T-helper 22 cell (primary cell): ENCODE results near the gene SF3A1.
A peak's percentile ranks its signal among the peaks of the same experiment; 100 is the strongest.

Source experiments
- DNase-seq: peaks from one replicate; pipeline ENCODE4 v3.0.0-alpha.2; 2020; ENCODE audit warnings: low read depth

SF3A1 gene

GRCh38 chr22:30325065-30325720 lies 31.5 kb downstream of the SF3A1 start:
- DNase-seq: no peak

- no peak for DNase-seq
Measured at GRCh38 chr22:30324014-30324730, 32.5 kb downstream of the SF3A1 start.

- DNase-seq: no peak
Measured at GRCh38 chr22:30323246-30323645, 33.4 kb downstream of the SF3A1 start.

GRCh38 chr22:30321461-30321860 lies 35.2 kb downstream of the SF3A1 start:
- no peak for DNase-seq

- DNase-seq: no peak
Measured at GRCh38 chr22:30320021-30320556, 36.6 kb downstream of the SF3A1 start.

GRCh38 chr22:30318799-30319419 lies 37.8 kb downstream of the SF3A1 start:
- DNase-seq: no peak

- no peak for DNase-seq
Measured at GRCh38 chr22:30317778-30318177, 38.9 kb downstream of the SF3A1 start.

GRCh38 chr22:30315962-30316576 lies 40.6 kb downstream of the SF3A1 start:
- no peak for DNase-seq

GRCh38 chr22:30314915-30315314 lies 41.8 kb downstream of the SF3A1 start:
- peak; percentile 69 for DNase-seq

GRCh38 chr22:30313527-30314363 lies 42.9 kb downstream of the SF3A1 start:
- no peak for DNase-seq

GRCh38 chr22:30312053-30312452 lies 44.6 kb downstream of the SF3A1 start:
- no peak for DNase-seq

- DNase-seq: no peak
Measured at GRCh38 chr22:30310881-30311771, 45.6 kb downstream of the SF3A1 start.

- no peak for DNase-seq
Measured at GRCh38 chr22:30309951-30310741, 46.5 kb downstream of the SF3A1 start.

GRCh38 chr22:30308518-30309230 lies 48.0 kb downstream of the SF3A1 start:
- DNase-seq: no peak

GRCh38 chr22:30308093-30308492 lies 48.6 kb downstream of the SF3A1 start:
- no peak for DNase-seq

GRCh38 chr22:30307041-30307574 lies 49.6 kb downstream of the SF3A1 start:
- DNase-seq: no peak

- DNase-seq: no peak
Measured at GRCh38 chr22:30306627-30307011, 50.1 kb downstream of the SF3A1 start.

GRCh38 chr22:30305906-30306626 lies 50.6 kb downstream of the SF3A1 start:
- DNase-seq: no peak
